ENCODE results near the gene CHIC2.
"Not testable (repeated sequence)": the region's sequence is repeated elsewhere in the genome, so short reads cannot be mapped to it uniquely, and the experiment has no call there.

CHIC2 gene

DNA sequence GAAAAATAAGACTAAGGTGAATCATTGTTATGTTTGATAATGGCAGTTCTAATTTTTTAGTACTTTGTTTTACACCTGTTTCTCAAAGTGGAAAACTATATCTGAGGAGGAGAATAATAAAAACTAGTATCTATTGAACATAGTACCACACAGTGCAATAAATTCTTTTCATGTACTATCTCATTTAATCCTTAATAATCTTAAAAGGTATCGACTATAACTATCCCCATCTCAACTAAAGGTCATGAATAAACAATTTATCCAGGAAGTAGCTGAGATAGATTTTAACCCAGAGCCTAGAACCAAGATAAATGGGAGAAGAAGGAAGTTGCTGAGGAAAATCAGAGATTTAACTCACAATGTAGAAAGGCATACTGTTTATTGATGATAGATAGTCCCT, 2.5 kb downstream of the CHIC2 start:
- no peak for DNase-seq (ENCODE audit: extremely low read depth in 1 of 2, low read depth in 1 of 2)

DNA sequence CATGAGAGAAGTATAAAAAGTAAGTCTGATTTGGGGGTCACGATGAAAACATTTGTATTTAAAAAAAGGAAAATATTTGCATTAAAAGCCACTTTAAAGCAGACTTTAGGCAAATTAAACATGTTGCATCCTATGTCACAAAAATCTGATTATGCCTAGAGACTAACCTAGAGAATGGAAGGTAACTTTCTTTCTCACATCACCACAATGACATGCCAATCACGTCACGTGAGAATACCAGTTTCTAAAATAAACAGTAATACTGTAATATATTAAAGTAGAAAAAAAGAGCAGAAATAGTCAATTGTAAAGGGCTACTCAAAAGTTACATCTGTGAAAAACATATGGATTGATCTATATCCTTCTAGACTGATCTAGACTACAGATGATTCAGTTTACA, 3.3 kb downstream of the CHIC2 start:
- no peak for DNase-seq (ENCODE audit: extremely low read depth in 1 of 2, low read depth in 1 of 2)

DNA sequence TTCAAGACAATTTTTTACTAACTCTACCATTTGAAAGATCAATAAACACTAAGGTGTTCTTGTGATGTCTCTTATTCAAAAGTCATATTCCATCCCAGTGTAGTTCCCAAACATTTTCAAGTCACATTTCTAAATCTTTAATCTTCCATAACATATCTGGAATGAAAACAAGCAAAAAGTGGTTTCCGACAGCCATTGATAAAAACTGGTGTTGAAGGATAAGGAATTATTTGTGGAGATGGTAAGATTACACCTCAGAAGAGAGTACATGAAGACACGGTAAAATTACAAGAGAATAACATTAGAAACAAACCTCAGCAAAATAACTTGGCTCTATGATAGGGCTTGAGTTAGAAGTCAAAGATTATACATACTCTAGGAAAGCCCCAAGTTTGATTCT, 4.3 kb downstream of the CHIC2 start:
- DNase-seq (ENCODE audit: extremely low read depth in 1 of 2, low read depth in 1 of 2), result no peak

DNA sequence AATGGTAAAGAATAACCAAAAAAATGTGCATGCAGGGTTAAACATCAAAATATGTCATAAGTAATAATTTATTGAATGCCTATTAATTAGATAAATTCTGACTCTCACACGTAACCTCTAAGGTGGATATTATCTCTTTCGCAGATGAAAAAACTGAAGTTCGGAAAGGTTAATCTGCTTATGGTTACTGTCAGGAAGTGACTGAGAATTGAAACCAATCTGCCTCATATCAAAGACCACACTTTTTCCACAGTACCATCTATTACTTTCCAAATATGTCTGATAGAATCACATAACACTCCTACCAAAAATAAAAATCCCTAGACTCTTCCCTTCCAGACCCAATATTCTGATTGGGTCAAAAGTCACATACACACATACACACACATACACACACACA, 6.2 kb downstream of the CHIC2 start:
- DNase-seq (ENCODE audit: extremely low read depth in 1 of 2, low read depth in 1 of 2), result no peak

DNA sequence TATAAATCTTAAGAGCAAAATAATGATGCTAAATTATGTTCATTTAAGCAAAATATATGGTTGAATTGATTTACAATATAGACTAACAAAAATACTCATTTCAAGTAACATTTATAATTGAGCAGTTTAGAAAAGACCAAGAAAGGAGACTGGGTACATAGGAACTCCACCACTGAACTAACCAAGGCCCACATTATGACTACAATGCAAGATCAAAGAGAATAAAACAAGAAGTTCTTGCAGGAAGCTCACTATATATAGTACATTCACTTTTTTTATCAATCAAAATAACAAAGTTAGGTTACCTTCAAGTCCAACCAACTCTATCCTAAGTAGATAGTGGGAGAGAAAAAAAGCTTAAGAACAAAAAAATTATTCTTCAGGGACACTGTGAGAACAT, 8.0 kb downstream of the CHIC2 start:
- no peak for DNase-seq (ENCODE audit: extremely low read depth in 1 of 2, low read depth in 1 of 2)

DNA sequence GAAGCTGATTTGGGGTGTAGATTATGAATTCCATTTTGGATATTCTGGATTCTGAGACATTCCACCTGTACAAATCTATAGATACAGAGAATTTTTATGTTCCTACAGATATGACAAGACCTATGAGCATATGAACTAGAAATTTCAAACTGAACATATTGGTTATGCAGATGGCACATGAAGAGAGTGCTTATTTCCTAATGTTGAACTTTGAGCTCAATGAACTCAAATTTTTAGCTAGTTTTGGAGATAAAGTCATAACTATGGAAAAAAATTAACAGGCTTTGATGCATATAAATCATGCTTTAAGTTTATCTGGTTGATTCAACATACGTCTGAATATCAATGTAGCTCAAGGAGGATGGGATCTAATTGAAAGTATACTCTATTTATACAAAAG, 8.9 kb downstream of the CHIC2 start:
- no peak for DNase-seq (ENCODE audit: extremely low read depth in 1 of 2, low read depth in 1 of 2)

DNA sequence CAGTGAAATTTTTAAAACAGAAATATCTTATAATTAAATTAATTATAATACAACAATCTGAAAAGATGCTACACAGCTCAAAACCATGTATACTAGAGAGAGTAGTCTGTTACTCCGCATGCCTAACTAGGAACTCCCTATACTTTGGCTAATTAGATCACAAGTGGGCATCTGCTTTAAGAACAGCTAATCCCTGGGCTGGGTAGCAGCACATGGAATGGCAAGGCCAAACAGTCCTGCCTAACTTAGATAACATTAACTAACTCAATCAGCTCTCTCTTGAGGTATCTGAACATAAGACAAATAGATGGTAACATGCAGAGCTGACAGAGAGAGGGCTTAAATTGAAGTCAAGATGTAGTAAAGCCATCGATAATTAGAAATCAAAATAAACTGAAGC, 9.9 kb downstream of the CHIC2 start:
- no peak for DNase-seq (ENCODE audit: extremely low read depth in 1 of 2, low read depth in 1 of 2)

DNA sequence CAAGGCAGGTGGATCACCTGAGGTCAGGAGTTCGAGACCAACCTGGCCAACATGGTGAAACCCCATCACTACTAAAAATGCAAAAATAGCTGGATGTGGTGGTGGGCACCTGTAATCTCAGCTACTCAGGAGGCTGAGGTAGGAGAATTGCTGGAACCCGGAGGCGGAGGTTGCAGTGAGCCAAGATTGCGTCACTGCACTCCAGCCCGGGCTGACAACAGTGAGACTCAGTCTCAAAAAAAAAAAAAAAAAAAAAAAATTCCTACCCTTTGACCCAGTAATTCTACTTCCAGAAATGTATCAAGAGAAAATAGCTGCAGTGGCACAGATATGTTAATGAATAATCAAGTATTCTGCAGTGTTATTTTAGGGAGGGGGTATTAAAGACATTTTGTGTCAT, 11.1 kb downstream of the CHIC2 start:
- not testable (repeated sequence) for DNase-seq (ENCODE audit: extremely low read depth in 1 of 2, low read depth in 1 of 2)

DNA sequence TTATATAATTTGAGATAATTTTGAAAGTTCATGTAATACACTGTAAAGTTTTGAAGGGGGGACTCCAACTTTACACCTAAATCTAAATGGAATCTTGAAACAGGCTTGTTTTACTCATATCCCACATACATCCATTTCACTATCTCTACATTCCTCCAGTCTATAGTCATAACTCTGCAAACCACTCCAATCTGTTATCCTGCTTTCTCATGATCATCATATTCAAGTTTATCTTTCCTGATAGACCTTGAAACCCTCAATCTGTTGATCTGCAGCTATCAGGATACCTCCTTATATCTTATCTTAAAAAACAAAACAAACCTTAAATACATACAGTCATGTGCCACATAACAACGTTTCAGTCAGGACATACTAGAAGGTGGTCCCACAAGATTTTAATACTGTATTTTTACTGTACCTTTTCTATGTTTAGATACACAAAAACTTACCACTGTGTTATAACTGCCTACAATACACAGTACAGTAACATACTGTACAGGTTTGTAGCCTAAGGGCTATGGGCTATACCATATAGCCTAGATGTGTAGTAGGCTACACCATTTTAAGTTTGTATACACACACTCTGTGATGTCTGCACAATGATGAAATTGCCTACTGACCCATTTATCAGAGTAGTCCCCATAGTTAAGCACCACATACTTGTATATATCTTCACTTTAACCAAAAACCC, 14.0 kb downstream of the CHIC2 start:
- DNase-seq (ENCODE audit: extremely low read depth in 1 of 2, low read depth in 1 of 2), result no peak

DNA sequence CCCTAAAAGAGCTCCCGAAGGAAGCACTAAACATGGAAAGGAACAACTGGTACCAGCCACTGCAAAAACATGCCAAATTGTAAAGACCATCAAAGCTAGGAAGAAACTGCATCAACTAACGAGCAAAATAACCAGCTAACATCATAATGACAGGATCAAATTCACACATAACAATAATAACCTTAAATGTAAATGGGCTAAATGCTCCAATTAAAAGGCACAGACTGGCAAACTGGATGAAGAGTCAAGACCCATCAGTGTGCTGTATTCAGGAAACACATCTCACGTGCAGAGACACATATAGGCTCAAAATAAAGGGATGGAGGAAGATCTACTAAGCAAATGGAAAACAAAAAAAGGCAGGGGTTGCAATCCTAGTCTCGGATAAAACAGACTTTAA, 20.8 kb downstream of the CHIC2 start:
- DNase-seq (ENCODE audit: extremely low read depth in 1 of 2, low read depth in 1 of 2), result not testable (repeated sequence)

DNA sequence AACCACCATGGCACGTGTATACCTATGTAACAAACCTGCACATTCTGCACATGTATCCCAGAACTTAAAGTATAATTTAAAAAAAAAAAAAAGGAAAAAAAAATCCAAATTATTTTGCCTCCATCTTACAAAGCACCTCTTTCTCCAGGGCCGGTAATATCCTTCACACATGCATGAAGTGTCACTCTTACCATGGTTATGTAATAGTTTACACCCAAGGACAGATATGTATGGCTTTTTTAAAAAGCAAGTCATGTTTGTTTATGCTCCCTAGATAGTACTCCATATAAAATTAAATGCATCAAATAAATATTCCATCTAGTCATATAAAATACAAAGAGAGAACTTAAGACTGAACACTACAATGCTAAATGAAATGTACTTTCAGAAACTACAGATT, 22.5 kb downstream of the CHIC2 start:
- no peak for DNase-seq (ENCODE audit: extremely low read depth in 1 of 2, low read depth in 1 of 2)

DNA sequence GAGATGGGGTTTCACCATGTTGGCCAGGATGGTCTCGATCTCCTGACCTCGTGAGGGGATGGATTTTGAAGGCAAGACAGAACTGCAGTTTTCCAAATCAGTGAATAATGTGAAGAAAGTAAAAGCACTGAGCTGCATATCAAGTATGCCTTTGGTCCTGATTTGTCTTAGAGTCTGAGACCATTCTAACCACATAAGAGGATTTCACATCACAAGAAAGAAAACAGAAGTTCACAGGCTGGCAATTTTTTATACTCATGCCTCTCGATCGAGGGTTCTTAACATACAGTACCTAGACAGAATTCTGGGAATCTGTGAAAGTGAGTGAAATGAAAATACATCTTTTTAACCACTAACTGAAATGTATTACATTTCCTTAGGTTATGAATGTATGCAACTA, 23.3 kb downstream of the CHIC2 start:
- DNase-seq (ENCODE audit: extremely low read depth in 1 of 2, low read depth in 1 of 2), result no peak

DNA sequence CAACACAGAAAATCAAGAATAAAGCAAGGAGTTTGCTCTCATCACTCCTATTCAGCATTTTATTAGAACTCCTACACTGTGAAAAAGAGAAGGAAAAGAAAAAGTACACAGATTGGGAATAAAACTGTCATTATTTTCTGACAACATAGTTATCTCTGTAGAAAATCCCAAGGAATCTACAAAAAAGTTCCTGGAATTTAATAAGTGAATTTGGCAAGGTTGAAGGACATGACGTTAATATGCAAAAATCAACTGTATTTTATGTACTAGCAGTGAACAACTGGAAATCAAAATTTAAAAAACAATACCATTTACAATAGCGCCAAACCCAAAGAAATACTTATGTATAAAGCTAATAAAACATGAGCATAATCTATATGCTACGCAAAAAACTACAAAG, 26.3 kb downstream of the CHIC2 start:
- no peak for DNase-seq (ENCODE audit: extremely low read depth in 1 of 2, low read depth in 1 of 2)

DNA sequence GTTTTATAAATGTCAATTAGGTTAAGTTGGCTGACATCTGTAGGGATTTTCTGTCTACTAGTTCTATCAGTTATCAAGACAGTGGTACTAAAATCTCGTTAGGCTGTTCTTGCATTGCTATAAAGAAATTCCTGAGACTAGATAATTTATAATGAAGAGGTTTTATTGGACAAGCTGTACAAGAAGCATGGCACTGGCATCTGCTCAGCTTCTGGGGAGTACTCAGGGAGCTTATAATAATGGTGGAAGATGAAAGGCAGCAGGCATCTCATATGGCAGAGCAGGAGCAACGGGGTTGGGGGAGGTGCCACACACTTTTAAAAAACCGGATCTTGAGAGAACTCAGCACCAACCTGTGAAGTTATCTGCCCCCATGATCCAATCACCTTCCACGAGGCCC, 28.2 kb downstream of the CHIC2 start:
- no peak for DNase-seq (ENCODE audit: extremely low read depth in 1 of 2, low read depth in 1 of 2)

DNA sequence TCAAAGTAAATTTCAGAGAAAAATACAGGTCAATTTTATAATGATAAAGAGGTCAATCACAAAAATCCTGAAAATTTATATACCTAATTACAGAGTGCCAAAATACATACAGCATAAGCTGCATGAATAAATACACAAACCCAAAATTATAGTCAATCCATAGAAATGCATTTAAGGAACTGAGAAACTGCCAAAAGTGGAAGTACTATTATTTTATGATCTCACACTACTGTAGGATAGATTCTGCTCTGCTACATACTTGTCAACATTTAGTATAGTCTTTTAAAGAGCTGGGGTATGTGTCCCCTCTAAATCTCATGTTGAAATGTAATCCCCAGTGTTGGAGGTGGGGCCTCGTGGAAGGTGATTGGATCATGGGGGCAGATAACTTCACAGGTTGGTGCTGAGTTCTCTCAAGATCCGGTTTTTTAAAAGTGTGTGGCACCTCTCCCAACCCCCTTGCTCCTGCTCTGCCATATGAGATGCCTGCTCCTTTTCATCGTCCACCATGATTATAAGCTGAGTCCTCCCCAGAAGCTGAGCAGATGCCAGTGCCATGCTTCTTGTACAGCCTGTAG, 31.8 kb downstream of the CHIC2 start:
- no peak for DNase-seq (ENCODE audit: extremely low read depth in 1 of 2, low read depth in 1 of 2)

DNA sequence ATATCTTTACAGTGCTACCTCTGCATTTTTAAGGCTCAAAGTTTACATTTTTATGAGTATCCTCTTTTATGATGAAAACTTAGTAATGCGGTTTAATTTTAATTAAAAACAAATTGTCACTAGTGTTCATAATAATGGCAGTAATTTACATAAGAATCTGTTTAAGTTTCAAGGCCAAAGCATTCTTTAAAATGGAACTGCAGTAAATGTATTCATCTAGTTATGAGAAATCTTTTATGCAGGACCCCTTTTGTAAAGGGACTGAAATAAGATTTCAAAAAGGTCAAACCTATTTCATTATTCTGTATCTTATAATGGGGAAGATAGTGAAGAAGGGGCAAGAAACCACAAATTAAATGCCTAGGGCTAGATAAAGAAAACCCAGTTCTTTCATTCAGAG, 37.1 kb downstream of the CHIC2 start:
- DNase-seq (ENCODE audit: extremely low read depth in 1 of 2, low read depth in 1 of 2), result no peak

DNA sequence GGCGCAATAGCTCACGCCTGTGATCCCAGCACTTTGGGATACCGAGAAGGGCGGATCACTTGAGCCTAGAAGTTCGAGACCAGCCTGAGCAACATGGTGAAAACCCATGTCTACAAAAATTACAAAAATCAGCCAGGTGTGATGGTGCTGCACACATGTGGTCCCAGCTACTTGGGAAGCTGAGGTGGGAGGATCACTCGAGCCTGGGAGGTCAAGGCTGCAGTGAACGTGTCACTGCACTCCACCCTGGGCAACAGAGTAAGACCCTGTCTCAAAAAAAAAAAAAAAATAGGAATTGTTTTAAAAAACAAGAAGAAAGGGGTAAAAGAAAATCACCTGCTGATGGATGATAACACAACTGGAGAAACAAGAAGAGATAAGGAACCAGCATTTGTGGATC, 38.8 kb downstream of the CHIC2 start:
- no peak for DNase-seq (ENCODE audit: extremely low read depth in 1 of 2, low read depth in 1 of 2)

DNA sequence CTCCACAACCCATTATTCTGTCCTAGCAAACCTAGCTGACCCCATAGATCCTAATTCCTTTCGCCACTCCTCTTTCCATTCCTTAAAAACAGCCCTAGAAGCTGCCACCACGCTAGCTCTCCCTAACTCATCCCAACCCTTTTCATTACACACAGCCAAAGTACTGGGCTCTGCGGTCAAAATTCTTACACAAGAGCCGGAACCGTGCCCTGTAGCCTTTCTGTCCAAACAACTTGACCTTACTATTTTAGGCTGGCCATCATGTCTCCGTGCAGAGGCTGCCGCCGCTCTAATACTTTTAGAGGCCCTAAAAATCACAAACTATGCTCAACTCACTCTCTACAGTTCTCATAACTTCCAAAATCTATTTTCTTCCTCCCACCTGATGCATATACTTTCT, 41.4 kb downstream of the CHIC2 start:
- DNase-seq (ENCODE audit: extremely low read depth in 1 of 2, low read depth in 1 of 2), result not testable (repeated sequence)

DNA sequence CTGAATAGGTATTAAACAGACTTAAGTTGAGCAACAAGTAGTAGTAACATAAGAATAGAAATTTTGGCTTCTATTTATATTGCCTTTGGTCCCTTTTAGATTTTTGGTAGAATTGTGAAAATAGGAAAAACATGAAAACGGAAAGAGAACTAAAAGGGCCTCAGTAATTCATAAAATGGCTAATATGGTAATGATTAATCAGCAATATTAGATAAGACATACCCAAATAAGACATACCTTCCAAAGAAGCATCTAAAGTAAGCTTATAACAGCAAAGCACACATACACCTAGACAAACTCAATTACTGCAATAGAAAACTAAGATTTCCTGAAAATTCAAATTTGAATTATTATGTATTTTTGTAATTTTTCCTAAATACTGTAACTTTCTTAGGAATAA, 46.4 kb downstream of the CHIC2 start:
- no peak for DNase-seq (ENCODE audit: extremely low read depth in 1 of 2, low read depth in 1 of 2)

DNA sequence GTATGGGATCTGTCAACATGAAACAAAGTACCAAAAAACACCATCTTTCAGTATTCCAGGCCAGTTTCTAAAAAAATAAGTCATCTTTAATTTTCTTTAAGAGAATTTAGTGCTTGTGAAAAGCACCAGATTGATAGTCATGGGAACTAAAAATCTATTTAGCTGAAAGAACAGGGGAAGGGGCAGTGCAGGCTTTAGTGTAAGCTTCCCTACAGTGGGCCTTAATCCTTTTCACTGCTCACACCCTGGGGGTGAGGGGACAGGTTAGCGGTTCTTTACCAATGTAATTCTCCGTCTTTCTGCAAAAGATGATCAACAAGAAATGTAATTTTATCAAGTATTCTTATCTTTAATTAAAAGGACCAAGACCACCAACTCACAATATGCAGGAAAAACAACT, 47.1 kb downstream of the CHIC2 start:
- DNase-seq (ENCODE audit: extremely low read depth in 1 of 2, low read depth in 1 of 2), result no peak

DNA sequence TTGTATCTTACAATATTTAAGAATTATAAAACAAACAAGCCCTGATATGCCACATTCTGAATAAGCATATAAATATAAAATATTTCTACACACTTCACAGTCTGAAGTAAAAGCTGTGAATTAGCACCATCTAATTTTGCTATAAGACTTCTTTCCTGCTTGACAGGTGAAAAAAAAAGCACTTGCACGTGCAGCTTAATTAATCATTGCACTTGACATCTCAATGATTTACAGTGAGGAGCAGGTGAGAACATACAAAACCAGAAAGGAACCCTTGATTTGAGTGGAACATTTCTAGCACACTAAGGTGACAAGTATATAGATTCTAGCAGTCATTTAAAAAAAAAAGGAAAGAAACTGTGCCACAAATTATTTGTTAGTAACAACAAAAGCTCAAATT, 47.9 kb downstream of the CHIC2 start:
- no peak for DNase-seq (ENCODE audit: extremely low read depth in 1 of 2, low read depth in 1 of 2)

DNA sequence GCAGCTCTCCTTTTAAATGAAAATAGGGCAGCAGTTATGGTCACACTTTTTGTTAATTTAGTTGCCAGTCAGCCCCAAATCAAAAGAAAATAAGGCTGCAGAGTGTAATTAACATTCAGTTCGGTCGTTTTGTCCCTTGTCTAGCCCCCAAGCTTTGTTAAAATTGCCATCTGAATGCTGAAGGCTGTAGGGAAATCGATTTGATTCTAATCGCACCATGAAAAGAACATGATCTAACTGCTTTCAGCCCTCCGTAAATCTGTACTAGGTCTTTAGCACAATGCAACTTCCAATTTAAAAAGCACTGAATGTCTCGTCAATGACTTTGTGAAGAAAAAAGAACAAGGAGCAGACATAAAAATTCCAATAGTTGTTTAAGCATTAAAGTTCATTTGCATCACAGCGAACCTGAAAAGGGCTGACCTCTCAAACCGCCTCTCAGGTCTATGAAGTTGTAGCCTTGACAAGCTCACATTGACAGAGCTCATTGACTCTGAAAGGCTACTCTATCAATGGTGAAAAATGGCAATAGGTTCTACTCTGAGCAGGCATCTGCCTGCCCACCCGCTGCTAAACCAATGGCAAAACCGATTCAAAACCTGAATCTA, 48.9 kb downstream of the CHIC2 start:
- no peak for DNase-seq (ENCODE audit: extremely low read depth in 1 of 2, low read depth in 1 of 2)

DNA sequence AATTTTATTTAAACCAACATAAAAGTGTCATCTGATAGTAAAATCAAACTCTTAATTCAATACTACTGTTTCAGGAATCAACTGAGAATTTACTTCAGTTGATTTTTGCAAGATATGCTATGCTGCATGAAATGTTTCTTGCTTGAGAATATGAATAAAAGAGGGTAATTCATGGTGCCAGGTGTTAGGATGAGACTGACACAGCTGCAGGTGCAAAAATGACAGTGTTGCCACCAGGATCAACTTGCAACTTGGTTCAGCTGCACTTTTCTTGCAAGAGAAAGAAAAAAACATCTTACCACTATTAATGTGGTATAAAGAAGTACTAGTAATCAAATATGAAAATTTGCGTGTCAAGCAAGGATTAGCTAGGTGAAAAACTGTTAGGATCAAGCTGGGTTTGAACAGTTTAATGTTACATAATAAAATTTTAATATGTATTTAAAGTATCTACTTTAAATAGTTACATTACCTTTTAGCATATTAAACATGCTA, 49.7 kb downstream of the CHIC2 start:
- DNase-seq (ENCODE audit: extremely low read depth in 1 of 2, low read depth in 1 of 2), result no peak

Measured in activated CD8-positive, alpha-beta memory T cell treated with anti-CD3 and anti-CD28 coated beads for 1 hour (primary cell).